Measurements from ENCODE around the gene MYOCD. TPM values are rescaled to one million over a fixed set of nuclear protein-coding genes. Genes with fewer than 3 reads are reported as not detected.

The MYOCD gene
- total RNA-seq, 2 experiments from 2014 or later, result not detected

- no peak overlapping the region for H3K4me3 Mint-ChIP-seq
- no peaks in the 10 kb centered on the region for H3K27me3 Mint-ChIP-seq (ENCODE audit: low read depth)
- no peaks in the 10 kb centered on the region for H3K4me1 Mint-ChIP-seq (ENCODE audit: low read depth)
- no peaks in the 10 kb centered on the region for H3K36me3 Mint-ChIP-seq (ENCODE audit: low read depth)
- no peak for DNase-seq
- CTCF ChIA-PET, result no interaction called here
- POLR2A ChIA-PET, result no interaction called here
- H3K27ac Mint-ChIP-seq, result no peak overlapping the region
- ATAC-seq, result no peak
- H3K9me3 Mint-ChIP-seq (ENCODE audit: insufficient read depth), result no peaks in the 10 kb centered on the region
These were observed 73.8 kb downstream of the MYOCD start for GRCh38 chr17:12739500-12739899.

- DNase-seq, result no peak
- CTCF ChIA-PET, result interaction anchor here (1.0 to 1.7 kb wide), 2 partner anchors 198 to 562 kb away, joined by 4 to 5 read pairs; no protein-coding TSS in a partner anchor
- no peaks in the 10 kb centered on the region for H3K9me3 Mint-ChIP-seq (ENCODE audit: insufficient read depth)
- H3K4me3 Mint-ChIP-seq, result no peak overlapping the region
- H3K27ac Mint-ChIP-seq, result no peak overlapping the region
- no peak for ATAC-seq
- H3K27me3 Mint-ChIP-seq (ENCODE audit: low read depth), result no peaks in the 10 kb centered on the region
- no peaks in the 10 kb centered on the region for H3K36me3 Mint-ChIP-seq (ENCODE audit: low read depth)
- H3K4me1 Mint-ChIP-seq (ENCODE audit: low read depth), result no peaks in the 10 kb centered on the region
- POLR2A ChIA-PET, result no interaction called here
These were observed 77.4 kb downstream of the MYOCD start for GRCh38 chr17:12743046-12743445.

- ChIA-PET CTCF (no interaction called here), POLR2A (no interaction called here)
- Mint-ChIP-seq H3K4me1 (ENCODE audit: low read depth) (no peaks in the 10 kb centered on the region), H3K27ac (no peak overlapping the region), H3K4me3 (no peak overlapping the region), H3K27me3 (ENCODE audit: low read depth) (no peaks in the 10 kb centered on the region), H3K36me3 (ENCODE audit: low read depth) (no peaks in the 10 kb centered on the region), H3K9me3 (ENCODE audit: insufficient read depth) (no peaks in the 10 kb centered on the region)
- DNase-seq (no peak), ATAC-seq (no peak)
These were observed 78.6 kb downstream of the MYOCD start for GRCh38 chr17:12744298-12744697.

- Mint-ChIP-seq H3K9me3 (ENCODE audit: insufficient read depth) (no peaks in the 10 kb centered on the region), H3K27me3 (ENCODE audit: low read depth) (no peaks in the 10 kb centered on the region), H3K27ac (no peak overlapping the region), H3K4me3 (no peak overlapping the region), H3K36me3 (ENCODE audit: low read depth) (no peaks in the 10 kb centered on the region), H3K4me1 (ENCODE audit: low read depth) (no peaks in the 10 kb centered on the region)
- DNase-seq (no peak), ATAC-seq (no peak)
- ChIA-PET POLR2A (no interaction called here), CTCF (no interaction called here)
These were observed 79.1 kb downstream of the MYOCD start for GRCh38 chr17:12744786-12745185.

- Mint-ChIP-seq H3K36me3 (ENCODE audit: low read depth) (no peaks in the 10 kb centered on the region), H3K4me3 (no peak overlapping the region), H3K27ac (no peak overlapping the region), H3K4me1 (ENCODE audit: low read depth) (no peaks in the 10 kb centered on the region), H3K9me3 (ENCODE audit: insufficient read depth) (no peaks in the 10 kb centered on the region), H3K27me3 (ENCODE audit: low read depth) (no peaks in the 10 kb centered on the region)
- no peak for ATAC-seq
- CTCF ChIA-PET, result no interaction called here
- POLR2A ChIA-PET, result no interaction called here
- DNase-seq, result no peak
These were observed 79.8 kb downstream of the MYOCD start for GRCh38 chr17:12745486-12745885.

GRCh38 chr17:12756786-12757185 is 91.1 kb downstream of the MYOCD start:
- H3K27me3 Mint-ChIP-seq (ENCODE audit: low read depth), result no peaks in the 10 kb centered on the region

GRCh38 chr17:12759090-12759489 is 93.4 kb downstream of the MYOCD start:
- POLR2A ChIA-PET, result no interaction called here

More at GRCh38 chr17:12756786-12757185, 91.1 kb downstream of the MYOCD start:
- no peaks in the 10 kb centered on the region for H3K4me1 Mint-ChIP-seq (ENCODE audit: low read depth)
- no peak overlapping the region for H3K27ac Mint-ChIP-seq
- POLR2A ChIA-PET, result no interaction called here
- H3K9me3 Mint-ChIP-seq (ENCODE audit: insufficient read depth), result no peaks in the 10 kb centered on the region
- DNase-seq, result no peak
- no peak for ATAC-seq
- no peak overlapping the region for H3K4me3 Mint-ChIP-seq
- CTCF ChIA-PET, result no interaction called here
- H3K36me3 Mint-ChIP-seq (ENCODE audit: low read depth), result no peaks in the 10 kb centered on the region

GRCh38 chr17:12765548-12765947 is 99.9 kb downstream of the MYOCD start:
- ChIA-PET POLR2A (no interaction called here), CTCF (no interaction called here)
- no peaks in the 10 kb centered on the region for H3K36me3 Mint-ChIP-seq (ENCODE audit: low read depth)
- H3K9me3 Mint-ChIP-seq (ENCODE audit: insufficient read depth), result no peaks in the 10 kb centered on the region
- H3K4me1 Mint-ChIP-seq (ENCODE audit: low read depth), result no peaks in the 10 kb centered on the region
- H3K4me3 Mint-ChIP-seq, result no peak overlapping the region
- DNase-seq, result no peak
- no peak overlapping the region for H3K27ac Mint-ChIP-seq
- no peaks in the 10 kb centered on the region for H3K27me3 Mint-ChIP-seq (ENCODE audit: low read depth)
- ATAC-seq, result no peak

More at GRCh38 chr17:12759090-12759489, 93.4 kb downstream of the MYOCD start:
- no peak overlapping the region for H3K4me3 Mint-ChIP-seq
- CTCF ChIA-PET, result no interaction called here
- no peak overlapping the region for H3K27ac Mint-ChIP-seq
- ATAC-seq (no peak), DNase-seq (no peak)
- no peaks in the 10 kb centered on the region for H3K36me3 Mint-ChIP-seq (ENCODE audit: low read depth)
- H3K9me3 Mint-ChIP-seq (ENCODE audit: insufficient read depth), result no peaks in the 10 kb centered on the region
- no peaks in the 10 kb centered on the region for H3K27me3 Mint-ChIP-seq (ENCODE audit: low read depth)
- no peaks in the 10 kb centered on the region for H3K4me1 Mint-ChIP-seq (ENCODE audit: low read depth)

DNA sequence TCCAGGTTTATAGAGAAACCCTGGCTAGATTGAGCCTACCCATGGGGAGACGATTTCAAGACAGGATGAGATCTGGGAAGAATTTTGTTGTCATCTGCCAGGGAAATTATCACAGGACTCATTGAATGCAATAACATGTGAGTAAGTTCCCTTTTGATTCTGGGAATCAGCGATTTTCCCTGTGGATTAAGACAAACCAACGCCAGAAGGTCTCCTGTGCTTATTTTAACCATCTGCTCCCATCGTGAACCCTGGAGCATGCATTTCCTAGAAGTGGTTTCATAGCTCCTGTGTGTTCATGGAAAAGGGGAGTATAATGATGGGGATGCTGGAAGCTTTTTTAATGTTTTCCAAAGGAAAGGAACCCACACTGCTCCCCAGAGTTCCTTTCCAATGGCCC is 102.6 kb downstream of the MYOCD start:
- H3K27me3 Mint-ChIP-seq (ENCODE audit: low read depth), result no peaks in the 10 kb centered on the region
- H3K4me1 Mint-ChIP-seq (ENCODE audit: low read depth), result no peaks in the 10 kb centered on the region
- no peaks in the 10 kb centered on the region for H3K9me3 Mint-ChIP-seq (ENCODE audit: insufficient read depth)
- H3K36me3 Mint-ChIP-seq (ENCODE audit: low read depth), result no peaks in the 10 kb centered on the region
- DNase-seq, result no peak
- ChIA-PET POLR2A (no interaction called here), CTCF (no interaction called here)
- no peak overlapping the region for H3K27ac Mint-ChIP-seq
- H3K4me3 Mint-ChIP-seq, result no peak overlapping the region
- no peak for ATAC-seq

- no peaks in the 10 kb centered on the region for H3K27me3 Mint-ChIP-seq (ENCODE audit: low read depth)
- H3K27ac Mint-ChIP-seq, result no peak overlapping the region
- no peaks in the 10 kb centered on the region for H3K9me3 Mint-ChIP-seq (ENCODE audit: insufficient read depth)
- H3K4me3 Mint-ChIP-seq, result no peak overlapping the region
- ATAC-seq (no peak), DNase-seq (no peak)
- no peaks in the 10 kb centered on the region for H3K4me1 Mint-ChIP-seq (ENCODE audit: low read depth)
- no peaks in the 10 kb centered on the region for H3K36me3 Mint-ChIP-seq (ENCODE audit: low read depth)
- ChIA-PET CTCF (no interaction called here), POLR2A (no interaction called here)
These were observed 104.3 kb downstream of the MYOCD start for GRCh38 chr17:12769981-12770380.

- DNase-seq (no peak), ATAC-seq (no peak)
- Mint-ChIP-seq H3K27ac (no peak overlapping the region), H3K4me3 (no peak overlapping the region), H3K4me1 (ENCODE audit: low read depth) (no peaks in the 10 kb centered on the region), H3K9me3 (ENCODE audit: insufficient read depth) (no peaks in the 10 kb centered on the region), H3K36me3 (ENCODE audit: low read depth) (no peaks in the 10 kb centered on the region), H3K27me3 (ENCODE audit: low read depth) (no peaks in the 10 kb centered on the region)
- CTCF ChIA-PET, result no interaction called here
- POLR2A ChIA-PET, result no interaction called here
These were observed 107.5 kb downstream of the MYOCD start for GRCh38 chr17:12773153-12773552.

GRCh38 chr17:12789075-12789480 is 123.4 kb downstream of the MYOCD start:
- ChIA-PET CTCF (no interaction called here), POLR2A (no interaction called here)
- ATAC-seq, result no peak
- Mint-ChIP-seq H3K9me3 (ENCODE audit: insufficient read depth) (no peaks in the 10 kb centered on the region), H3K36me3 (ENCODE audit: low read depth) (no peaks in the 10 kb centered on the region), H3K27me3 (ENCODE audit: low read depth) (peaks cover 22% of the 10 kb centered on the region), H3K4me1 (ENCODE audit: low read depth) (peaks cover 6% of the 10 kb centered on the region), H3K27ac (no peak overlapping the region), H3K4me3 (peak overlapping the region; percentile 59)
- DNase-seq, result peak; percentile 33

- CTCF ChIA-PET, result no interaction called here
- Mint-ChIP-seq H3K36me3 (ENCODE audit: low read depth) (no peaks in the 10 kb centered on the region), H3K4me1 (ENCODE audit: low read depth) (peaks cover 6% of the 10 kb centered on the region), H3K4me3 (peak within 1 kb of the TSS; percentile 59), H3K9me3 (ENCODE audit: insufficient read depth) (no peaks in the 10 kb centered on the region), H3K27me3 (ENCODE audit: low read depth) (peaks cover 22% of the 10 kb centered on the region), H3K27ac (no peak within 1 kb of the TSS)
- DNase-seq (no peak), ATAC-seq (peak; percentile 88)
- POLR2A ChIA-PET, result no interaction called here
These were observed 124.0 kb downstream of the MYOCD start, which contains the start of gene ARHGAP44 for GRCh38 chr17:12789481-12790248. Gene ARHGAP44, plus strand, starts transcription at chr17:12789498. Its CDS starts 341 bp downstream, at chr17:12789839.
